ENCODE results near the gene PPP2CA.
"Not testable (repeated sequence)": the region's sequence is repeated elsewhere in the genome, so short reads cannot be mapped to it uniquely, and the experiment has no call there.

PPP2CA gene

GRCh38 chr5:134188092-134188491 lies 37.8 kb downstream of the PPP2CA start:
- no peak for DNase-seq

- peak; percentile 82 for DNase-seq
Observed at GRCh38 chr5:134184155-134185135, 41.4 kb downstream of the PPP2CA start.

GRCh38 chr5:134183481-134183880 lies 42.4 kb downstream of the PPP2CA start:
- no peak for DNase-seq

- no peak for DNase-seq
Observed at GRCh38 chr5:134178096-134178419, 47.8 kb downstream of the PPP2CA start.

GRCh38 chr5:134177369-134178095 lies 48.3 kb downstream of the PPP2CA start:
- DNase-seq, result no peak

GRCh38 chr5:134176511-134177368 lies 49.1 kb downstream of the PPP2CA start, which contains the start of gene SKP1:
SKP1 (minus strand) TSS chr5:134176950; CDS start chr5:134174022, 2,928 bp downstream.
- peak; percentile 88 for DNase-seq

- peak; percentile 59 for DNase-seq
Observed at GRCh38 chr5:134175921-134176510, 49.9 kb downstream of the PPP2CA start.

GRCh38 chr5:134174841-134175839 lies 50.7 kb downstream of the PPP2CA start:
- DNase-seq, result no peak

- DNase-seq, result no peak
Observed at GRCh38 chr5:134171972-134172371, 53.9 kb downstream of the PPP2CA start.

- no peak for DNase-seq
Observed at GRCh38 chr5:134162592-134162991, 63.3 kb downstream of the PPP2CA start.

GRCh38 chr5:134161513-134162395 lies 64.1 kb downstream of the PPP2CA start:
- DNase-seq, result no peak

- no peak for DNase-seq
Observed at GRCh38 chr5:134153657-134154056, 72.2 kb downstream of the PPP2CA start.

- DNase-seq, result no peak
Observed at GRCh38 chr5:134153241-134153640, 72.6 kb downstream of the PPP2CA start.

GRCh38 chr5:134152173-134152832 lies 73.6 kb downstream of the PPP2CA start:
- not testable (repeated sequence) for DNase-seq

- DNase-seq, result no peak
Observed at GRCh38 chr5:134151723-134152122, 74.2 kb downstream of the PPP2CA start.

GRCh38 chr5:134149571-134150303 lies 76.1 kb downstream of the PPP2CA start:
- DNase-seq, result no peak

GRCh38 chr5:134148986-134149539 lies 76.8 kb downstream of the PPP2CA start:
- no peak for DNase-seq

GRCh38 chr5:134148316-134148715 lies 77.6 kb downstream of the PPP2CA start:
- DNase-seq, result no peak
